Measurements from ENCODE around the gene RASSF1. TPM values are rescaled to one million over a fixed set of nuclear protein-coding genes. Genes with fewer than 3 reads are reported as not detected.
"Not testable (repeated sequence)": the region's sequence is repeated elsewhere in the genome, so short reads cannot be mapped to it uniquely, and the experiment has no call there.

RASSF1 gene
- total and polyA plus RNA-seq, 5 donors, result 15.6 to 20.4 (median 15.9) TPM

- DNase-seq (no peak), ATAC-seq (no peak)
- WGBS, result 92% methylated on average over 6 of the region's 6 CpGs
- H3K27me3 ChIP-seq (ENCODE audit: control insufficient read depth, insufficient read depth), result no peaks in the 10 kb centered on the region
- intact Hi-C loops (cut with DNase I), result no loop called here
- H3K4me3 ChIP-seq (ENCODE audit: low read length), result no peak overlapping the region
- peaks cover 5% of the 10 kb centered on the region for H3K4me1 ChIP-seq (ENCODE audit: control insufficient read depth, insufficient read depth, low read length)
- no peak overlapping the region for H3K27ac ChIP-seq (ENCODE audit: low read length)
- no peaks in the 10 kb centered on the region for H3K9me3 ChIP-seq (ENCODE audit: control insufficient read depth, low read length)
These were observed 51.5 kb downstream of the RASSF1 start for GRCh38 chr3:50289130-50289529.

DNA sequence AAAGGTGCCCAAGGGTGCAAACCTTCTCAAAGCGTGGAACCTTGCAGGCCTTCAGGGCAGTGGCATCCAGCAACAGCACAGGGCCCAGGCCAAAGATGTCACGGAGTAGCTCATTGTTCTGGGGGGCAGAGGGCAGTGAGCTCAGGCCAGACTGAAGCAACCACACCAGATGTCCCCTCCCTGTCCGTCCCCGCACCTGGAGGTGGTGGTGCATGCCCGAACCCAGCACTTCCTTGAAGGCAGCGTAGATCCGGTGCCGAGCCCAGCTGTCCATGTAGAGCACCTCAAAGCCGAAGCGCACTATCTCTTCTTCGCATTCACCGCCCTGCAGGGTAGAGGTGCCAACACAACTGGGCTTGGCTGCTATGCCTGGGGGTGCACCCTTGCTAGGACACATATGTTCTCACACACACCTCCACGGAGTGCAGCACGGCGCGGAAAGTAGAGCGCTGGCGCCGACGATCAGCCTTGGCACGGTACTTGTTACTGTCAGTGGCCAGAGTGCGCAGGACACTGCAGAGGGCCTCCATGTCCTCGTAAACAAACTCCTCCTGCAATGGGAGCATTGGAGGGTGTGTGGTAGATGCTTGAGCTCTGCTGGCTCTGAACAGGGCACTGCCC lies 52.1 kb downstream of the RASSF1 start:
- DNase-seq (peak in 1 of 3 donors; percentile 34), ATAC-seq (no peak)
- Histone ChIP-seq H3K27ac (ENCODE audit: low read length) (no peak overlapping the region), H3K9me3 (ENCODE audit: control insufficient read depth, low read length) (no peaks in the 10 kb centered on the region), H3K4me1 (ENCODE audit: control insufficient read depth, insufficient read depth, low read length) (peaks cover 5% of the 10 kb centered on the region), H3K27me3 (ENCODE audit: control insufficient read depth, insufficient read depth) (no peaks in the 10 kb centered on the region), H3K4me3 (ENCODE audit: low read length) (no peak overlapping the region)
- intact Hi-C loops (cut with DNase I), result no loop called here
- WGBS, result 93% methylated on average over 23 of the region's 23 CpGs

- H3K4me3 ChIP-seq (ENCODE audit: low read length), result no peak overlapping the region
- WGBS, result 64% methylated on average over 1 of the region's 1 CpG
- intact Hi-C loops (cut with DNase I), result no loop called here
- H3K9me3 ChIP-seq (ENCODE audit: control insufficient read depth, low read length), result no peaks in the 10 kb centered on the region
- H3K27me3 ChIP-seq (ENCODE audit: control insufficient read depth, insufficient read depth), result no peaks in the 10 kb centered on the region
- DNase-seq (peak in 2 of 3 donors; percentile 69 to 81), ATAC-seq (peak in 1 of 2 donors; percentile 17)
- H3K4me1 ChIP-seq (ENCODE audit: control insufficient read depth, insufficient read depth, low read length), result peaks cover 3% of the 10 kb centered on the region
- peak overlapping the region; percentile 48 for H3K27ac ChIP-seq (ENCODE audit: low read length)
These were observed 53.4 kb downstream of the RASSF1 start for GRCh38 chr3:50287262-50287661.

GRCh38 chr3:50286322-50287227 lies 54.1 kb downstream of the RASSF1 start:
- Histone ChIP-seq H3K4me3 (ENCODE audit: low read length) (no peak overlapping the region), H3K4me1 (ENCODE audit: control insufficient read depth, insufficient read depth, low read length) (peaks cover 3% of the 10 kb centered on the region), H3K27ac (ENCODE audit: low read length) (peak overlapping the region; percentile 48), H3K9me3 (ENCODE audit: control insufficient read depth, low read length) (no peaks in the 10 kb centered on the region), H3K27me3 (ENCODE audit: control insufficient read depth, insufficient read depth) (no peaks in the 10 kb centered on the region)
- peak in 1 of 3 donors; percentile 44 for DNase-seq
- intact Hi-C loops (cut with DNase I), result no loop called here
- WGBS, result 87% methylated on average over 28 of the region's 28 CpGs
- ATAC-seq, result no peak

DNA sequence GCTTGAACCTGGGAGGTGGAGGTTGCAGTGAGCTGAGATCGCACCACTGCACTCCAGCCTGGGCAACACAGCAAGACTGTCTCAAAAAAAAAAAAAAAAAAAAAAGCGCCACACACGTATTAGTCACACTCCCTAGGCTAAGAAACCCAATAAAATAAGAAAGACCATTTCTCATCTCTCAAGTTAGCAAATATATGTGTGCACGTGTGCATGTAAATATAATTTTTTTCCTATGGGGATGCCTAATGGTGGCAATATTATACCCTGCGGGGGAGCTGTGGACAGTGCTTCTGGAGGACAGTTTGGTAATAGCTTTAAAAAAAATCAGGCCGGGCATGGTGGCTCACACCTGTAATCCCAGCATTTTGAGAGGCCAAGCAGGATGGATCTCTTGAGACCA lies 56.5 kb downstream of the RASSF1 start:
- 87% methylated on average over 6 of the region's 6 CpGs for WGBS
- ATAC-seq, result not testable (repeated sequence)

More for the DNA sequence above, 56.5 kb downstream of the RASSF1 start:
- H3K4me3 ChIP-seq (ENCODE audit: low read length); intact Hi-C loops (cut with DNase I); DNase-seq; H3K4me1 ChIP-seq (ENCODE audit: control insufficient read depth, insufficient read depth, low read length); H3K9me3 ChIP-seq (ENCODE audit: control insufficient read depth, low read length); H3K27ac ChIP-seq (ENCODE audit: low read length); H3K27me3 ChIP-seq (ENCODE audit: control insufficient read depth, insufficient read depth): not testable (repeated sequence)

Other genes with a start within 250 kb of the RASSF1 start
- 10 to 100 TPM in 2 of 4 donors, 1 to 10 TPM in 2; 7.3 to 15.2 (median 9.4) TPM for gene SEMA3F, start 185.5 kb downstream of the RASSF1 start, total RNA-seq
- 10.2 TPM for gene SEMA3F, start 185.5 kb downstream of the RASSF1 start, polyA plus RNA-seq
- not detected for gene GNAT1, start 149.2 kb downstream of the RASSF1 start, total RNA-seq
- gene GNAT1, start 149.2 kb downstream of the RASSF1 start, polyA plus RNA-seq, result not detected
- 10 to 100 TPM in 1 of 4 donors, 1 to 10 TPM in 3; 5.0 to 10.4 (median 8.9) TPM for gene SLC38A3, start 135.6 kb downstream of the RASSF1 start, total RNA-seq
- gene SLC38A3, start 135.6 kb downstream of the RASSF1 start, polyA plus RNA-seq, result 5.4 TPM
- 100 to 1,000 TPM; 129 to 149 (median 148) TPM for gene GNAI2, start 104.6 kb downstream of the RASSF1 start, total RNA-seq
- 122 TPM for gene GNAI2, start 104.6 kb downstream of the RASSF1 start, polyA plus RNA-seq
- 10 to 100 TPM; 19.2 to 33.9 (median 29.3) TPM for gene SEMA3B, start 71.7 kb downstream of the RASSF1 start, total RNA-seq
- 35.7 TPM for gene SEMA3B, start 71.7 kb downstream of the RASSF1 start, polyA plus RNA-seq
- gene LSMEM2, start 61.7 kb downstream of the RASSF1 start, total RNA-seq, result 10 to 100 TPM in 2 of 4 donors, 1 to 10 TPM in 2; 1.4 to 15.7 (median 8.0) TPM
- gene LSMEM2, start 61.7 kb downstream of the RASSF1 start, polyA plus RNA-seq, result 14.6 TPM
- gene IFRD2, start 48.4 kb downstream of the RASSF1 start, total RNA-seq, result 10 to 100 TPM; 51.0 to 67.6 (median 56.9) TPM
- 50.9 TPM for gene IFRD2, start 48.4 kb downstream of the RASSF1 start, polyA plus RNA-seq
- gene HYAL3, start 41.4 kb downstream of the RASSF1 start, total RNA-seq, result 1 to 10 TPM; 1.1 to 2.4 (median 1.7) TPM
- gene HYAL3, start 41.4 kb downstream of the RASSF1 start, polyA plus RNA-seq, result 2.9 TPM
- 10 to 100 TPM in 1 of 4 donors, 1 to 10 TPM in 3; 8.1 to 11.5 (median 8.7) TPM for gene NAA80, start 41.4 kb downstream of the RASSF1 start, total RNA-seq
- 11.3 TPM for gene NAA80, start 41.4 kb downstream of the RASSF1 start, polyA plus RNA-seq
- 10 to 100 TPM; 17.8 to 33.7 (median 26.8) TPM for gene HYAL1, start 37.3 kb downstream of the RASSF1 start, total RNA-seq
- 25.4 TPM for gene HYAL1, start 37.3 kb downstream of the RASSF1 start, polyA plus RNA-seq
- gene HYAL2, start 18.1 kb downstream of the RASSF1 start, total RNA-seq, result 100 to 1,000 TPM in 1 of 4 donors, 10 to 100 TPM in 3; 40.9 to 114 (median 46.5) TPM
- 57.7 TPM for gene HYAL2, start 18.1 kb downstream of the RASSF1 start, polyA plus RNA-seq
- gene TUSC2, start 12.6 kb downstream of the RASSF1 start, total RNA-seq, result 10 to 100 TPM; 28.9 to 33.0 (median 30.0) TPM
- 34.9 TPM for gene TUSC2, start 12.6 kb downstream of the RASSF1 start, polyA plus RNA-seq
- gene ZMYND10, start 4.9 kb upstream of the RASSF1 start, total RNA-seq, result under 1 TPM; 0.20 to 0.40 (median 0.29) TPM
- 0.25 TPM for gene ZMYND10, start 4.9 kb upstream of the RASSF1 start, polyA plus RNA-seq
- gene NPRL2, start 9.9 kb upstream of the RASSF1 start, total RNA-seq, result 10 to 100 TPM; 18.4 to 24.3 (median 19.3) TPM
- 16.7 TPM for gene NPRL2, start 9.9 kb upstream of the RASSF1 start, polyA plus RNA-seq
- 10 to 100 TPM in 2 of 4 donors, 1 to 10 TPM in 2; 8.5 to 11.1 (median 10.4) TPM for gene CYB561D2, start 10.0 kb upstream of the RASSF1 start, total RNA-seq
- gene CYB561D2, start 10.0 kb upstream of the RASSF1 start, polyA plus RNA-seq, result 10.8 TPM
- 10 to 100 TPM; 28.7 to 33.3 (median 31.7) TPM for gene TMEM115, start 18.7 kb upstream of the RASSF1 start, total RNA-seq
- gene TMEM115, start 18.7 kb upstream of the RASSF1 start, polyA plus RNA-seq, result 32.5 TPM
- gene CACNA2D2, start 162.8 kb upstream of the RASSF1 start, total RNA-seq, result 10 to 100 TPM in 3 of 4 donors, 1 to 10 TPM in 1; 8.7 to 56.1 (median 40.9) TPM
- 25.7 TPM for gene CACNA2D2, start 162.8 kb upstream of the RASSF1 start, polyA plus RNA-seq
- gene C3orf18, start 226.9 kb upstream of the RASSF1 start, total RNA-seq, result 10 to 100 TPM; 27.2 to 44.2 (median 40.6) TPM
- gene C3orf18, start 226.9 kb upstream of the RASSF1 start, polyA plus RNA-seq, result 29.5 TPM
- gene HEMK1, start 228.7 kb upstream of the RASSF1 start, total RNA-seq, result 10 to 100 TPM; 14.0 to 18.3 (median 15.8) TPM
- gene HEMK1, start 228.7 kb upstream of the RASSF1 start, polyA plus RNA-seq, result 16.6 TPM